ENCODE measurements around the gene AMPD2.
"Not testable (repeated sequence)": the region's sequence is repeated elsewhere in the genome, so short reads cannot be mapped to it uniquely, and the experiment has no call there.

AMPD2 gene

GRCh38 chr1:109668123-109668775 is 48.6 kb downstream of the AMPD2 start:
- no peaks in the 10 kb centered on the region for H3K27me3 ChIP-seq (ENCODE audit: control insufficient read depth in 3 of 3, insufficient read depth in 3 of 3, low read depth in 1 of 3, low read length in 3 of 3)
- H3K4me1 ChIP-seq (ENCODE audit: control insufficient read depth in 2 of 2, insufficient read depth in 1 of 2, low read depth in 1 of 2, low read length in 2 of 2), result peaks cover 0 to 2% of the 10 kb centered on the region in 2 donors
- H4K91ac ChIP-seq (ENCODE audit: low read depth, low read length, poor library complexity), result no peak overlapping the region
- H3K36me3 ChIP-seq (replicated peaks in 1 of 2; ENCODE audit: control insufficient read depth in 2 of 2, insufficient read depth in 2 of 2, low read length in 2 of 2), result peaks cover 0 to 6% of the 10 kb centered on the region in 2 donors
- H3K18ac ChIP-seq (ENCODE audit: low read length), result peak overlapping the region; percentile 80
- no peak overlapping the region for H2BK120ac ChIP-seq (ENCODE audit: low read depth, low read length)
- H3K9me3 ChIP-seq (replicated peaks in 1 of 2; ENCODE audit: control insufficient read depth in 2 of 2, insufficient read depth in 1 of 2, low read depth in 1 of 2, low read length in 2 of 2), result peaks cover 0 to 2% of the 10 kb centered on the region in 2 donors
- no peak overlapping the region for H3K23ac ChIP-seq (ENCODE audit: low read depth, low read length, poor library complexity)
- H3K79me1 ChIP-seq (ENCODE audit: low read depth, low read length), result peaks cover 2% of the 10 kb centered on the region
- H2AK5ac ChIP-seq (ENCODE audit: low read depth, low read length), result peak overlapping the region; percentile 70
- no peak overlapping the region for H4K8ac ChIP-seq (ENCODE audit: low read depth, low read length)
- H3K4me2 ChIP-seq (ENCODE audit: insufficient read depth, low read length, poor library complexity, severe bottlenecking), result peak overlapping the region; percentile 57
- H3K27ac ChIP-seq (replicated peaks; ENCODE audit: low read length), result no peak overlapping the region
- no peak overlapping the region for H3K14ac ChIP-seq (ENCODE audit: low read length)
- H2BK12ac ChIP-seq (ENCODE audit: low read length), result no peak overlapping the region
- H2BK5ac ChIP-seq (ENCODE audit: low read length), result no peak overlapping the region
- peak overlapping the region; percentile 5 for H3K9ac ChIP-seq (ENCODE audit: low read depth, low read length, poor library complexity)
- peak overlapping the region; percentile 51 to 70 for H3K4me3 ChIP-seq (ENCODE audit: low read length in 2 of 2)
- H3K4ac ChIP-seq (ENCODE audit: low read length), result no peak overlapping the region
- H2BK15ac ChIP-seq (ENCODE audit: low read length), result no peak overlapping the region
- no peak for DNase-seq (ENCODE audit: low spot score)
- no CpG with 5 or more reads among the region's 26 CpGs for WGBS, 2 donors (ENCODE audit: extremely low coverage in 2 of 2, insufficient read length in 2 of 2, insufficient replicate concordance in 1 of 2)
- peak overlapping the region; percentile 78 for H2AFZ ChIP-seq (ENCODE audit: low read length)

GRCh38 chr1:109669246-109669948 is 49.8 kb downstream of the AMPD2 start:
- no CpG with 5 or more reads among the region's 22 CpGs for WGBS, 2 donors (ENCODE audit: extremely low coverage in 2 of 2, insufficient read length in 2 of 2, insufficient replicate concordance in 1 of 2)
- no peak overlapping the region for H3K9ac ChIP-seq (ENCODE audit: low read depth, low read length, poor library complexity)
- H3K27ac ChIP-seq (replicated peaks; ENCODE audit: low read length), result no peak overlapping the region
- H3K79me1 ChIP-seq (ENCODE audit: low read depth, low read length), result peaks cover 2% of the 10 kb centered on the region
- no peak overlapping the region for H3K4ac ChIP-seq (ENCODE audit: low read length)
- H2AK5ac ChIP-seq (ENCODE audit: low read depth, low read length), result no peak overlapping the region
- no peak overlapping the region for H2BK120ac ChIP-seq (ENCODE audit: low read depth, low read length)
- peaks cover 0 to 2% of the 10 kb centered on the region in 2 donors for H3K4me1 ChIP-seq (ENCODE audit: control insufficient read depth in 2 of 2, insufficient read depth in 1 of 2, low read depth in 1 of 2, low read length in 2 of 2)
- H2AFZ ChIP-seq (ENCODE audit: low read length), result no peak overlapping the region
- no peak overlapping the region for H3K18ac ChIP-seq (ENCODE audit: low read length)
- DNase-seq (ENCODE audit: low spot score), result no peak
- H3K9me3 ChIP-seq (replicated peaks in 1 of 2; ENCODE audit: control insufficient read depth in 2 of 2, insufficient read depth in 1 of 2, low read depth in 1 of 2, low read length in 2 of 2), result peaks cover 0 to 2% of the 10 kb centered on the region in 2 donors
- H3K23ac ChIP-seq (ENCODE audit: low read depth, low read length, poor library complexity), result no peak overlapping the region
- H3K4me3 ChIP-seq (ENCODE audit: low read length in 2 of 2), result no peak overlapping the region
- no peak overlapping the region for H2BK5ac ChIP-seq (ENCODE audit: low read length)
- H4K91ac ChIP-seq (ENCODE audit: low read depth, low read length, poor library complexity), result peak overlapping the region; percentile 30
- no peak overlapping the region for H2BK15ac ChIP-seq (ENCODE audit: low read length)
- H3K36me3 ChIP-seq (replicated peaks in 1 of 2; ENCODE audit: control insufficient read depth in 2 of 2, insufficient read depth in 2 of 2, low read length in 2 of 2), result peaks cover 0 to 6% of the 10 kb centered on the region in 2 donors
- no peak overlapping the region for H4K8ac ChIP-seq (ENCODE audit: low read depth, low read length)
- no peak overlapping the region for H2BK12ac ChIP-seq (ENCODE audit: low read length)
- H3K4me2 ChIP-seq (ENCODE audit: insufficient read depth, low read length, poor library complexity, severe bottlenecking), result no peak overlapping the region
- no peak overlapping the region for H3K14ac ChIP-seq (ENCODE audit: low read length)
- no peaks in the 10 kb centered on the region for H3K27me3 ChIP-seq (ENCODE audit: control insufficient read depth in 3 of 3, insufficient read depth in 3 of 3, low read depth in 1 of 3, low read length in 3 of 3)

GRCh38 chr1:109669949-109670302 is 50.3 kb downstream of the AMPD2 start:
- not testable (repeated sequence) for H2AFZ ChIP-seq (ENCODE audit: low read length); H3K18ac ChIP-seq (ENCODE audit: low read length); H3K4me1 ChIP-seq (ENCODE audit: control insufficient read depth in 2 of 2, insufficient read depth in 1 of 2, low read depth in 1 of 2, low read length in 2 of 2); H4K8ac ChIP-seq (ENCODE audit: low read depth, low read length); H3K4ac ChIP-seq (ENCODE audit: low read length); H2BK12ac ChIP-seq (ENCODE audit: low read length); H3K9me3 ChIP-seq (replicated peaks in 1 of 2; ENCODE audit: control insufficient read depth in 2 of 2, insufficient read depth in 1 of 2, low read depth in 1 of 2, low read length in 2 of 2); H3K27me3 ChIP-seq (ENCODE audit: control insufficient read depth in 3 of 3, insufficient read depth in 3 of 3, low read depth in 1 of 3, low read length in 3 of 3); H2BK15ac ChIP-seq (ENCODE audit: low read length); H2BK120ac ChIP-seq (ENCODE audit: low read depth, low read length); H3K79me1 ChIP-seq (ENCODE audit: low read depth, low read length); H3K27ac ChIP-seq (replicated peaks; ENCODE audit: low read length); H2BK5ac ChIP-seq (ENCODE audit: low read length); H3K23ac ChIP-seq (ENCODE audit: low read depth, low read length, poor library complexity); DNase-seq (ENCODE audit: low spot score); H3K4me3 ChIP-seq (ENCODE audit: low read length in 2 of 2); H3K9ac ChIP-seq (ENCODE audit: low read depth, low read length, poor library complexity); H3K36me3 ChIP-seq (replicated peaks in 1 of 2; ENCODE audit: control insufficient read depth in 2 of 2, insufficient read depth in 2 of 2, low read length in 2 of 2); H3K14ac ChIP-seq (ENCODE audit: low read length); H3K4me2 ChIP-seq (ENCODE audit: insufficient read depth, low read length, poor library complexity, severe bottlenecking); H4K91ac ChIP-seq (ENCODE audit: low read depth, low read length, poor library complexity); H2AK5ac ChIP-seq (ENCODE audit: low read depth, low read length)
- WGBS, 2 donors (ENCODE audit: extremely low coverage in 2 of 2, insufficient read length in 2 of 2, insufficient replicate concordance in 1 of 2), result no CpG with 5 or more reads among the region's 5 CpGs

- Histone ChIP-seq H4K91ac (ENCODE audit: low read depth, low read length, poor library complexity) (no peak overlapping the region), H3K18ac (ENCODE audit: low read length) (no peak overlapping the region), H3K4ac (ENCODE audit: low read length) (no peak overlapping the region), H2BK120ac (ENCODE audit: low read depth, low read length) (no peak overlapping the region), H3K23ac (ENCODE audit: low read depth, low read length, poor library complexity) (no peak overlapping the region), H3K79me1 (ENCODE audit: low read depth, low read length) (peaks cover 2% of the 10 kb centered on the region), H3K4me1 (ENCODE audit: control insufficient read depth in 2 of 2, insufficient read depth in 1 of 2, low read depth in 1 of 2, low read length in 2 of 2) (peaks cover 0 to 2% of the 10 kb centered on the region in 2 donors), H2BK12ac (ENCODE audit: low read length) (no peak overlapping the region), H3K4me3 (ENCODE audit: low read length in 2 of 2) (no peak overlapping the region), H3K4me2 (ENCODE audit: insufficient read depth, low read length, poor library complexity, severe bottlenecking) (no peak overlapping the region), H2BK5ac (ENCODE audit: low read length) (no peak overlapping the region), H3K14ac (ENCODE audit: low read length) (no peak overlapping the region), H2BK15ac (ENCODE audit: low read length) (no peak overlapping the region), H4K8ac (ENCODE audit: low read depth, low read length) (peak overlapping the region; percentile 43), H3K9ac (ENCODE audit: low read depth, low read length, poor library complexity) (no peak overlapping the region), H3K9me3 (replicated peaks in 1 of 2; ENCODE audit: control insufficient read depth in 2 of 2, insufficient read depth in 1 of 2, low read depth in 1 of 2, low read length in 2 of 2) (peaks cover 0 to 2% of the 10 kb centered on the region in 2 donors), H3K36me3 (replicated peaks in 1 of 2; ENCODE audit: control insufficient read depth in 2 of 2, insufficient read depth in 2 of 2, low read length in 2 of 2) (peaks cover 0 to 6% of the 10 kb centered on the region in 2 donors), H2AK5ac (ENCODE audit: low read depth, low read length) (no peak overlapping the region), H3K27ac (replicated peaks; ENCODE audit: low read length) (no peak overlapping the region), H3K27me3 (ENCODE audit: control insufficient read depth in 3 of 3, insufficient read depth in 3 of 3, low read depth in 1 of 3, low read length in 3 of 3) (no peaks in the 10 kb centered on the region), H2AFZ (ENCODE audit: low read length) (no peak overlapping the region)
- DNase-seq (ENCODE audit: low spot score), result no peak
- no CpG with 5 or more reads among the region's 5 CpGs for WGBS, 2 donors (ENCODE audit: extremely low coverage in 2 of 2, insufficient read length in 2 of 2, insufficient replicate concordance in 1 of 2)
Observed at GRCh38 chr1:109671067-109671466, 51.4 kb downstream of the AMPD2 start.
